GM23338 (cell line): ENCODE results near the gene C1QTNF1. TPM values are rescaled to one million over a fixed set of nuclear protein-coding genes. Genes with fewer than 3 reads are reported as not detected.
A peak's percentile ranks its signal among the peaks of the same experiment; 100 is the strongest.

Experiments
- ATAC-seq: fragments of 200-7000 bp; cut with Tn5 transposase; 3 replicates; pipeline ENCODE4 v1.9.1; 2020
- DNase-seq: peaks from one replicate; pipeline ENCODE4 v3.0.0-alpha.2; 2015; ENCODE audit warnings: low spot score
- H2AFZ ChIP-seq: fragments of 200-600 bp; sonication (generic); 2 replicates; pipeline ENCODE4 v1.8.0; 2016; ENCODE audit warnings: antibody characterized with exemption, mild to moderate bottlenecking, moderate library complexity
- H3F3A ChIP-seq: fragments of 200-600 bp; sonication (generic); replicated peaks from 2 replicates; pipeline ENCODE4 v1.8.0; 2017; ENCODE audit warnings: antibody characterized with exemption, mixed run types, low read depth
- H3K27ac ChIP-seq: fragments of 200-600 bp; sonication (generic); 2 replicates; pipeline ENCODE4 v1.6.1; 2016; ENCODE audit warnings: low read depth
- H3K27me3 ChIP-seq: fragments of 200-600 bp; sonication (generic); 2 replicates; pipeline ENCODE4 v1.8.0; 2016; ENCODE audit warnings: mild to moderate bottlenecking, mixed run types, moderate library complexity; ENCODE audit not compliant: insufficient read depth
- H3K36me3 ChIP-seq: fragments of 200-600 bp; sonication (generic); 2 replicates; pipeline ENCODE4 v1.8.0; 2016; ENCODE audit warnings: mild to moderate bottlenecking; ENCODE audit not compliant: insufficient read depth
- H3K4me1 ChIP-seq: fragments of 200-600 bp; sonication (generic); 2 replicates; pipeline ENCODE4 v1.8.0; 2016; ENCODE audit warnings: mild to moderate bottlenecking, moderate library complexity; ENCODE audit not compliant: insufficient read depth
- H3K4me2 ChIP-seq: fragments of 200-600 bp; sonication (generic); 2 replicates; pipeline ENCODE4 v1.7.1; 2017; ENCODE audit warnings: mixed run types
- H3K4me3 ChIP-seq: fragments of 200-600 bp; sonication (generic); 2 replicates; pipeline ENCODE4 v1.6.1; 2016; ENCODE audit warnings: mixed run types
- H3K79me2 ChIP-seq: fragments of 200-600 bp; sonication (generic); replicated peaks from 2 replicates; pipeline ENCODE4 v1.8.0; 2017; ENCODE audit warnings: mild to moderate bottlenecking; ENCODE audit not compliant: insufficient read depth
- H3K9me2 ChIP-seq: fragments of 200-600 bp; sonication (generic); 2 replicates; pipeline ENCODE4 v1.8.0; 2017; ENCODE audit not compliant: insufficient read depth
- H4K20me1 ChIP-seq: fragments of 200-600 bp; sonication (generic); replicated peaks from 2 replicates; pipeline ENCODE4 v1.8.0; 2017; ENCODE audit warnings: mild to moderate bottlenecking; ENCODE audit not compliant: insufficient read depth
- H3K27ac Mint-ChIP-seq: 2 replicates; pipeline ENCODE4 v1.8.0; 2020; ENCODE audit warnings: inconsistent platforms, mild to moderate bottlenecking, moderate library complexity, mixed read lengths
- H3K27me3 Mint-ChIP-seq: 3 replicates; pipeline ENCODE4 v1.8.0; 2022; ENCODE audit warnings: low read depth, mild to moderate bottlenecking, moderate library complexity, mixed read lengths, inconsistent platforms; ENCODE audit not compliant: insufficient read depth, poor library complexity
- H3K36me3 Mint-ChIP-seq: 3 replicates; pipeline ENCODE4 v1.8.0; 2021; ENCODE audit warnings: low read depth, mild to moderate bottlenecking, inconsistent platforms, moderate library complexity, mixed read lengths
- H3K4me1 Mint-ChIP-seq: 3 replicates; pipeline ENCODE4 v1.8.0; 2020; ENCODE audit warnings: mild to moderate bottlenecking, inconsistent platforms, mixed read lengths
- H3K4me3 Mint-ChIP-seq: 3 replicates; pipeline ENCODE4 v1.8.0; 2021; ENCODE audit warnings: moderate library complexity, mild to moderate bottlenecking, inconsistent platforms, mixed read lengths
- H3K9me3 Mint-ChIP-seq: 3 replicates; pipeline ENCODE4 v1.8.0; 2020; ENCODE audit warnings: moderate library complexity, mild to moderate bottlenecking, inconsistent platforms, mixed read lengths
- CREB1 ChIP-seq: fragments of 250-450 bp; sonication (Bioruptor Pico); IDR thresholded peaks from 2 replicates; pipeline ENCODE4 v1.5.0; 2020; ENCODE audit warnings: low read depth, mild to moderate bottlenecking, moderate library complexity
- CTCF ChIP-seq, 2 experiments: fragments of 200-600 bp in 1 of 2; sonication (generic) in 1 of 2; conservative IDR thresholded peaks; 2 replicates each; pipeline versions ENCODE4 v1.5.1 to v1.6.1; 2016 to 2017; ENCODE audit warnings: antibody characterized with exemption in 2 of 2, low read depth in 2 of 2, mild to moderate bottlenecking in 2 of 2, moderate library complexity in 1 of 2
- ETS1 ChIP-seq: IDR thresholded peaks from 2 replicates; pipeline ENCODE4 v1.6.1; 2016; ENCODE audit warnings: antibody characterized with exemption
- EZH2 ChIP-seq: fragments of 200-600 bp; sonication (generic); IDR thresholded peaks from one replicate; pipeline ENCODE4 v1.8.0; 2017; ENCODE audit warnings: antibody characterized with exemption, mild to moderate bottlenecking, low read depth; ENCODE audit not compliant: unreplicated experiment
- EZH2phosphoT487 ChIP-seq: fragments of 200-600 bp; sonication (generic); IDR thresholded peaks from one replicate; pipeline ENCODE4 v1.8.1; 2018; ENCODE audit warnings: antibody characterized with exemption; ENCODE audit not compliant: unreplicated experiment
- JUNB ChIP-seq: IDR thresholded peaks from one replicate; pipeline ENCODE4 v1.6.1; 2016; ENCODE audit warnings: antibody characterized with exemption; ENCODE audit not compliant: unreplicated experiment
- NANOG ChIP-seq: IDR thresholded peaks from 2 replicates; pipeline ENCODE4 v1.6.1; 2016; ENCODE audit warnings: antibody characterized with exemption, borderline replicate concordance
- POLR2AphosphoS5 ChIP-seq: IDR thresholded peaks from 2 replicates; pipeline ENCODE4 v1.6.1; 2016; ENCODE audit warnings: antibody characterized with exemption, low read depth
- REST ChIP-seq: IDR thresholded peaks from one replicate; pipeline ENCODE4 v1.6.1; 2018; ENCODE audit warnings: antibody characterized with exemption; ENCODE audit not compliant: unreplicated experiment
- STAT1 ChIP-seq: IDR thresholded peaks from one replicate; pipeline ENCODE4 v1.6.1; 2016; ENCODE audit warnings: antibody characterized with exemption; ENCODE audit not compliant: unreplicated experiment
- ZNF114 ChIP-seq: fragments of 250-450 bp; sonication (Bioruptor Pico); IDR thresholded peaks from 2 replicates; pipeline ENCODE4 v1.5.0; 2020; ENCODE audit warnings: mild to moderate bottlenecking, moderate library complexity
- ZNF331 ChIP-seq: fragments of 250-450 bp; sonication (Bioruptor Pico); IDR thresholded peaks from 2 replicates; pipeline ENCODE4 v1.5.0; 2020; ENCODE audit warnings: low read depth, mild to moderate bottlenecking, moderate library complexity
- ZNF462 ChIP-seq: fragments of 250-450 bp; sonication (Bioruptor Pico); IDR thresholded peaks from 2 replicates; pipeline ENCODE4 v1.5.0; 2020; ENCODE audit warnings: mild to moderate bottlenecking, moderate library complexity
- polyA plus RNA-seq: library from polyadenylated mRNA; unstranded; fragments of >200 nt; fragmentation: Nextera tagmentation; extraction: Ambion mirVana; gene quantifications from 2 replicates; pipeline ENCODE4 v1.2.1, GENCODE V29; 2016
- total RNA-seq: library from RNA; depleted of rRNA; stranded (reverse); fragments of >200 nt; shearing (Covaris generic); gene quantifications from 2 replicates; pipeline ENCODE4 v1.2.3, GENCODE V29; 2014

Gene C1QTNF1
- total and polyA plus RNA-seq, 2 experiments from 2014 or later = 1.1 to 1.9 TPM

GRCh38 chr17:79008666-79009387 lies 15.1 kb upstream of the C1QTNF1 start:
- Histone ChIP-seq H3K27ac (no peak overlapping the region), H4K20me1 (peaks cover 32% of the 10 kb centered on the region), H3K4me3 (peak overlapping the region; percentile 82), H3K9me2 (no peaks in the 10 kb centered on the region; the same call in 1 of the 2 replicates), H3K4me1 (peaks cover 5% of the 10 kb centered on the region; the same call in 1 of the 2 replicates), H3K27me3 (peaks cover 46% of the 10 kb centered on the region), H2AFZ (no peak overlapping the region), H3K4me2 (peak overlapping the region; percentile 85), H3K36me3 (no peaks in the 10 kb centered on the region), H3K79me2 (peaks cover 13% of the 10 kb centered on the region), H3F3A (peaks cover 4% of the 10 kb centered on the region; the same call in 1 of the 2 replicates)
- ATAC-seq (no peak), DNase-seq (no peak)
- TF ChIP-seq ZNF331 (CRISPR knock-in tag) (no peak), ETS1 (no peak), ZNF462 (CRISPR knock-in tag) (no peak), JUNB (no peak), ZNF114 (no peak), EZH2 (no peak), EZH2phosphoT487 (no peak), POLR2AphosphoS5 (no peak), CTCF (conservative IDR thresholded peaks at IDR 0.05; ENCODE audit: low read depth in 2 of 2) (no peak), REST (no peak), NANOG (no peak), CREB1 (CRISPR knock-in tag) (no peak), STAT1 (no peak)
- Mint-ChIP-seq H3K27me3 (peaks cover 50% of the 10 kb centered on the region), H3K36me3 (peaks cover 18% of the 10 kb centered on the region), H3K4me1 (peaks cover 19% of the 10 kb centered on the region), H3K9me3 (peaks cover 28% of the 10 kb centered on the region), H3K4me3 (peak overlapping the region; percentile 91), H3K27ac (peak overlapping the region; percentile 65; the same call in 1 of the 2 replicates)
